DLD1 (cell line): Measurements from ENCODE around the gene EDDM3A.
"Not testable (repeated sequence)": the region's sequence is repeated elsewhere in the genome, so short reads cannot be mapped to it uniquely, and the experiment has no call there.

Experiments used
- in situ Hi-C: cut with HindIII; loops from 2 replicates; pipeline ENCODE4 v1.10.0; 2017; ENCODE audit warnings: low sequenced_read_pairs

EDDM3A gene

DNA sequence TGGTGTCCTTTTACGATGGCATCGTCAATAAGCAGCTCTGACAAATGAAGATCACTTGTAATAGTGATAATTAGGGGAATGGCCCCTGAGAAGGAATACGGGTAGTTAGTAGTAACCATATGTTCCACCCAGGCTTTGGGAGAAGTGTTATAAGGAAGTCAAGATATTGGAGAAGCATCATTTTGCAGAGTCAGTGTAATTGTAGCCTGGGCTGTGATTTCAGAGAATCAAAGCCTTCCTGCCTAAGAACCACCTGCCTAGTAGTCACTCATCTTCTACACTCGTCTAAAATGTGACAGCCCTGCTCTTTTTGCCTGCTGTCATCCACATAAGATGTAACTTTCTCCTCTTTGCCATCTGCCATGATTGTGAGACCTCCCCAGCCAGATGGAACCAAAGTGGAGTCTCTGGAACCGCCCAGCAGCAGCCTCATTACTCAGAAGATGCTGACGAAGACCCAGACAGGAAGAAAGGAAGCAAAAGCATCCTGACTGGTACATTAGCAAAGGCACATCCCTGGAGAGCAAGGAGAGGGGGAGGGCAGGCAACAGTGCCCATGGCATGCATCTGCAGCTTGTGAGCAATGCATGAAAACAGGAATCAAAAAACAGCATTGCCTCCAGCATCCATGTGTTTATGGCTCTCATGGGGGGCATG lies 12.6 kb upstream of the EDDM3A start:
- in situ Hi-C loops, result no loop called here

DNA sequence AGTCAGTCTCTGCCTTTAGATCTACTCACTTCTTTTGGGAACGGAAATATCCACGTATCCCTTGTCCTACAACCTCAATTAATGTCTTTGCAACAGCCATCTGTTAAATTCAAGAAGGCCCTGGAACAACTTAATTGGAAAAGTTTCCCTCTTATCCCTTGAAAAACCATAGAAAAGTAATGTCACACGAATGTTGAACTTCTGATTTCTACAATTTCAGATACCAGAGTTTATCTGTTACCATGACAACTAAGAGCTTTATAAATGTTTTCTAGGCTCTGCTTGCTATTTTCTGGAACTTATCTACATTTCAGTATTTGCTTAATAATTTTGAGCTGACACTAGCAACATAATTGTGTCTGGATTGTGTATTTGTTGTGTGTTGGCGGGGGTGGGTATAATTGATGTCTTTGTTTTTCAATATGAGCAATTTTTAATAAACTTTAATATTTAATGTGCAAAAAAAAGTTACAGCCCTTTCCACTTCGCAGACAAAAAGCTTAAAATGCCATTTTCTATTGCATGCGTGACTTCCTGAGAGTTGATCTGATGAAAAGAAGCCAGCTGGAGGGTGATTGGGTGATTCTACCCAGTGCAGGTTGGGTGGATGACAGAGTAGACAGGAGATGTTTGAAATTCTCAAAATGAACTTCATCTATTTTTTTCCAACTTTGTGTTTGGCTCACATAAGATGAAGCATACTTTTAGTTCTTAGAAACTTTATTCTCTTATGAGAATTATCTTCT lies 11.8 kb upstream of the EDDM3A start:
- in situ Hi-C loops, result no loop called here

DNA sequence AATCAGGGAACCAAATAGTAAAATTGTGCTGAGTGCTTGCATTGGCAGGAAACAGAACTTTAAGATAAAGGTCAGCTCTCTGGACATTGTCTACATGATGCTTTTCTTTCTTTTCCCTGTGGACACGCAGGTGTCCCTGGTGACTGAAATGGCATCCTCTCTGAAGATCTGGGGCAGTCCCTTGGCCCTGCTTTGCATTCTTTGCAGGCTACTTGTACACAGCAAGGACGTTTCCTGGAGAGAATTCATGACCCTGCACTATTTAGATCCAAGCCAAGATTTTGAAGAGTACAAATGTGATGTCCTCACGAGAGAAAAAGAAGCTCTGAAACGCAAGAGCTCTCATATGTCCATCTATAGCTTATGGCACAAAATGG lies 11.3 kb upstream of the EDDM3A start:
- in situ Hi-C loops, result no loop called here

DNA sequence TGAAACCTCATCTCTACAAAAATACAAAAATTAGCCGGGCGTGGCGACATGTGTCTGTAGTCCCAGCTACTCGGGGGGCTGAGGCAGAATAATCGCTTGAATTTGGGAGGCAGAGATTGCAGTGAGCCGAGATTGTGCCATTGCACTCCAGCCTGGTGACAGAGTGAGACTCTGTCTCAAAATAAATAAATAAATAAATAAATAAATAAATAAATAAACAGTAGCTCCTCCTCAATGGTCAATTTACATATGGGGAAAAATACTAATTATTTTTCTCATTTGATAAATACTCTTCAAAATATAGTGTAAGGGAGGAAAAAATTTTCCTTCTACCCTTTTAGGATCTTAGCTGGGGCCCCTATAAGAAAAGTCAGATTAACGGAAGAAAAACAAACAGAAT lies 7.4 kb upstream of the EDDM3A start:
- in situ Hi-C loops, result not testable (repeated sequence)

DNA sequence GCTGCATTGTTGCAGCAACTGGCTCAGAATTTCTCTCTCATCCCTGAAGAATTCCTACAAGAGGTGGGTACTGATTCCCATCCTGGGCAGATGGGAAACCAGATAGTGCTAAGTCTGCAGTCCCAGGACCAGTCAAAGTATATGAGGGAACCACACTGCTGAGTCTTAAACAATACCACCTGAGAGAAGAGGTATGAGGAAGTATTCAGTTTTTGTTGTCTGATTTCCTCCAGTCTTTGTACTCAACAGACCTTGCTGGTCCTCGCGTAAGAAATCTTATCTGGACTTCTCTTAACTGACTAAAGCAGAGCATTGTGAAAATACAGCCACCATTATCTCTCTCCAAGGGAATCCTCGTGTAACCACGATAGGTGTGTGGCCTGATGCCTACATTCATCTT lies 3.6 kb upstream of the EDDM3A start:
- in situ Hi-C loops, result no loop called here

DNA sequence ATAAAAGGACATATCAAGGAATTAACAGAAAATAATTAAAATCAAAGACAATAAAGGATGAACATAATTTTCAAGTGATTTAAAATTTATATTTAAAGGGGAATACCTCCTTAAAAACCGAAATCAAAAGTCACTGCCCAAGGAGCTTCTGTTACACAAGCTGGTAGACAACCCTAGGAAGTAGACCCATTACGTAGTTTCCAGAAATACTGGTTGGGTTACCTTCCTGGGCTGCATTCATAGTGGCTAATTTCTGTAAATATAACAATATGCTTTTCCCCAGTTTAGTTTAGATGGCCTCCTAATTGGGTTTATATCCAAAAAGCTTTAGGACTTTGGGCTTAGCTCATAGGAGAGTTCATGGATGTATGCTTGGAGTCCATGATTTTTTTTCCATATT lies 2.1 kb upstream of the EDDM3A start:
- in situ Hi-C loops, result no loop called here

DNA sequence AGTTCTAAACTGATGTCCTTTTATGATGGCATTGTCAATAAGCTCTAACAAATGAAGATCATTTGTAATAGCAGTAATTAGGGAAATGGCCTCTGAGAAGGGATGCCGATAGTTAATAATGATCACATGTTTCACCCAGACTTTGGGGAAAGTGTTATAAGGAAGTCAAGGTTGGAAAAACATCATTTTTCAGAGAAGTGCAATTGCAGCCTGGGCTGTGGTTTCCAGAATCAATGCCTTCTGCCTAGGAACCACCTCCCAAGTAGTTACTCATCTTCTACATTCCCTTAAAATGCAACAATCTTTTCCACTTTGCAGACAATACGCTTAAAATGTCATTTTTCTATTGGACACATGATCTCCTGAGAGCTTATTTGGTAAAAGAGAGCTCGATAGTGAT lies 879 bp downstream of the EDDM3A start:
- in situ Hi-C loops, result no loop called here

DNA sequence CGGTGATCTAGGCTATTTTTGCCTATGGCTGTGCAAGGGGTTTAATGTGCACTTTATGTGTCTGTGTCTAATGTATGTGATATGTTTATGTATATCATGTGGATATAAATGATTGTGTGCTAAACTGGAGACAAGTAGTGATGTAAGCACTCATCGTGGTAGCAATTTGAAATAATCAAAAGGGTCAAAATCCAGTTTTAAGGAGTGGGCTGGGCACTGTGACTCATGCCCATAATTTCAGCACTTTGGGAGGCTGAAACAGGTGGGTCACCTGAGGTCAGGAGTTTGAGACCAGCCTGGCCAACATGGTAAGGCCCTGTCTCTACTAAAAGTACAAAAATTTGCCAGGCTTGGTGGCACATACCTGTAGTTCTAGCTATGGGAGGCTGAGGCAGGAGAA lies 2.8 kb downstream of the EDDM3A start:
- in situ Hi-C loops, result no loop called here

DNA sequence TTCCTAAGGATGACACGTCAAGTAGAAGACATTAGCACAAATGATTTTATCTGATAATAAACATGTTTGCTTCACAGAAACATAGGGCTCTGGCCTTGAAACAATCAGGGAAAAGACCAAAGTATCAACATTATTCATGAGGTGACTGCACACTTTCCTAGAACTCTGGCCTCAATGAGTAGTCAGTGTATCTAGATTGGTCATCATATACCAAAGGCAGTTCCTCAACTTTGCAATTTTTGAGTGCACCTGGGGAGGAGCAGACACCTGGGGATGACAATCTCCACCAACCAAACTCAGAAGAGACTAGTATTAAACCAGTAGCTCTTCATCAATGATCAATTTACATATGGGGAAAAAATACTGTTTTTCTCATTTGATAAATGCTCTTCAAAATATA lies 4.5 kb downstream of the EDDM3A start:
- in situ Hi-C loops, result no loop called here

DNA sequence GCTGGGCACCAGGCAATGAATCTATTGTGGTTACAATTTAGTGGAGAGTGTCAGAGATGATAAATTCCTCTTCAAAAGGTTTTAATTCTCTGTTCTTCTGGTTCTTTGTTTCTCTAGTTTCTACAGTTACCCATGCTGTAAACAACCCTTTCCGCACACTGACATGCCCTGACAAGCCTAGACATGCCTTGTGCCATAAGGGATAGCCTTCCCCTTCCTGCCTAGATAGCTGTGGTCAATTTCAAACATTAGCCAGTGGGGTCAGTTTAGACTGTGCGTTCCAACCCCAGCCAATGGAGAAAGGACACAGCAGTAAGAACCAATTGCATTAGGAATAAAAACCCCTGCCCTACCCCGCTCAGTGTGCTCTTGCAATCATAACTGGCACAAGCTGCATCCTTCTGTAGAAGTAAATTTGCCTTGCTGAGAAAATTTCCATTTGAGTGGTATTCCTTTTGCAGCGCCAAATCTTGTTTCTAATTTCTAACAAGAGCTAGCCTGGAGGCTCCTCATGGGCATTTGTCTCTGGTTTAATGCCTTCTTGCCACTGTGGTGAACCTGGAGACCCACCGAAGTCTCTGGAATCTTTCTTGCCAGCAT lies 6.4 kb downstream of the EDDM3A start:
- in situ Hi-C loops, result no loop called here

DNA sequence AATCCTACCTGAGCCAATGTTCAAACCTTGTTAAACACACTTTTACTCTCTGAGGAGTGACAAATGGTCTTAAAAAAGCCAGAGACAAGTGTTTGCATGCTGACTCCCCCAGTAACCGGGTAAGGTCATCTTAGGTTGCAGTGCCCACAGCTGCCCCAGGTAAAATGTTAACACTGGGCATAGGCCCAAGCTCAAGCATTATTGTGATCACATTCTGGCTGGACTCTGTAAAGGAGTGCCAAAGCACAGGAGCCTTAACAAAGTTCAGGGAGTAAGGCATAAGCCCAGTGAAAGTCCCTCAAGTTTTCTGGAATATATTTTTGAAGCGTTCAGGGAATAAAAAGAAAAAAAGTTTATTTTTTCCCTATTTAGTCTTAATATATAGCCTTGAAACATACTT lies 8.6 kb downstream of the EDDM3A start:
- in situ Hi-C loops, result no loop called here

DNA sequence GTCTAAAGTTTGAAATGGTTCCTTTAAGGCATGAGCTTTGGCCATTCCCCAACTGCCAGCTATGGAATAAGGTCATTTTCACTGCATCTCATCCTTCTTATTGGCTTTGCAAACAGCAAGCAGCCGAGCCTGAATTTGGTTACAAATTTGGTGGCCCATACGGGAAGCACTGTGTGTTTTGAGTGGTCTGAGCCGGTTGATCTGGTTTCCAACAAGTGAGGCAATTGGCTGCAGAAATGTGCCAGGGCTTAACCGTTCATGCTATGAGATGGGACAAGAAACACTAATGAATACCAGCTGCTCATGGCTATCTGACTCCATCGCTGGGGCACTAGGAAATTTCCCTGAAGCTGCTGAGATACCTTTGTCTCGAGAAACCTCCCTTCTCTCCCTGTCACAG lies 9.3 kb downstream of the EDDM3A start:
- in situ Hi-C loops, result no loop called here

DNA sequence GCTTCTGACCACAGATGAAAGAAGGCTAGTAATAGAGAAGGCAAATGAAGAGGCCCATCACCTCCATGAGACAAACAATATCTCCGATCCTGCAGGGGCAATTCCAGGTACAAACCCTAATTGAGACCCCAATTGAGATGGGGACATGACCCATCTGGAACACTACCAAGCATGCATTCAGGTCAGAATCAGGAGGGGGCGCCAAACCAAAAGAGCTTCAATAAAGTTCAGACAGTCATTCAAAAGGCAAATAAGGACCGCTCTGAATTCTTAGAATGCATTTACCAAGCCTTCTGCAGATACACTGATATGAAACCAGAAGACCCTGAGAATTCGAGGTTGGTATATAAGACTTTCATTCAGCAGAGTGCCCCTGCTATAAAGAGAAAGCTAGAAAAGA lies 12.3 kb downstream of the EDDM3A start:
- in situ Hi-C loops, result no loop called here

DNA sequence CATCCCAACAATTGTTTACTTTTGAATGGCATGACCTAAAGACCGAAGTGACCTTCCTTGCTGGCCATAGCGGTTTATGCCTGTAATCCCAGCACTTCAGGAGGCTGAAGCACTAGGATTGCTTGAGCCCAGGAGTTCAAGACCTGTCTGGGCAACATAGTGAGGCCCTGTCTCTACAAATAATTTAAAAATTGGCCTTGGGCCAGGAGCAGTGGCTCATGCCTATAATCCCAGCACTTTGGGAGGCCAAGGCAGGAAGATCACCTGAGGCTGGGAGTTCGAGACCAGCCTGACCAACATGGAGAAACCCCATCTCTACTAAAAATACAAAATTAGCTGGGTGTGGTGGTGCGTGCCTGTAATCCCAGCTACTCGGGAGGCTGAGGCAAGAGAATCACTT lies 13.8 kb downstream of the EDDM3A start:
- in situ Hi-C loops, result not testable (repeated sequence)

DNA sequence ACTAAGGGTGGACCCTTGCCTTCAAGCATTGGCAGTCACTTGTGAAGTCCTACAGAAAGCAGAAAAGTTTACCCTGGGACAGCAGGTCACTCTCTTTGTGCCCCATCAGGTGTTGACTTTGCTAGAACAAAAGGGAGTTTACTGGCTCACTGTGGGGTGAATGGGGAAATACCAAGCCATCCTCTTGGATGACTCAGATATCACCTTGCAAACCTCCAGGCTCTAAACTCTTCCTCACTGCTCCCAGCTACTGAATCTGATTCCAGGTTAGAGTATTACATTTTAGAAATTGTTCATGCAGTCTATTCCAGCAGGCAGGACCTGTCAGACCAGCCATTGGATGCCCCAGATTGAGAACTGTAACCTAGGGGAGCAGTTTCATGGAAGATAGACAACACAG lies 15.3 kb downstream of the EDDM3A start:
- in situ Hi-C loops, result no loop called here

DNA sequence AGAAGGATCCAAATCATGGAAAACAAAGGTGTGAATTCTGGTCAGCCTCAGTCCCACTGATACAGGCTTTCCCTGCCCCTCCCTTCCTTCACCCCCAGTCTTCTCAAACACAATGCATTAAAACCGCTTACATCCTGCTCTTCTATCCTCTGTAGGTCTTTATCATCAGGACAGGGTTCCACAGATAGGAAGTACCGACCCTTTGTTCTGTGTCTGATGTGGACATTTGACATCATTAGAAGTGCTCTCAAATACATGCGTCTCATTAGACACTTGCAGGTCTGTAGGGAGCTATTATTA lies 22.9 kb downstream of the EDDM3A start:
- in situ Hi-C loops, result no loop called here

DNA sequence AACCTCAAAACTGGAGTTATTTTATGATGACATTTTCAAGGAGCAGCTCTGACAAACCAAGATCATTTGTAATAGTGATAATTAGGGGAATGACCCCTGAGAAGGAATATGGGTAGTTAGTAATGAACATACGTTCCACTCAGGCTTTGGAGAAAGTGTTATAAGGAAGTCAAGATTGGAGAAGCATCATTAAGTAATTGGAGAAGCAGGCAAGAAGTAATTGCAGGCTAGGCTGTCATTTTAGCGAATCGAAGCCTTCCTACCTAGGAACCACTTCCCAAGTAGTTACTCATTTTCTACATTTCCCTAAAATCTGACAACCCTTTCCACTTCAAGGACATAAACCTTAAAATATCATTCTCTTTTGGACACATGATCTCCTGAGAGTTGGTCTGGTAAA lies 23.7 kb downstream of the EDDM3A start:
- in situ Hi-C loops, result no loop called here

DNA sequence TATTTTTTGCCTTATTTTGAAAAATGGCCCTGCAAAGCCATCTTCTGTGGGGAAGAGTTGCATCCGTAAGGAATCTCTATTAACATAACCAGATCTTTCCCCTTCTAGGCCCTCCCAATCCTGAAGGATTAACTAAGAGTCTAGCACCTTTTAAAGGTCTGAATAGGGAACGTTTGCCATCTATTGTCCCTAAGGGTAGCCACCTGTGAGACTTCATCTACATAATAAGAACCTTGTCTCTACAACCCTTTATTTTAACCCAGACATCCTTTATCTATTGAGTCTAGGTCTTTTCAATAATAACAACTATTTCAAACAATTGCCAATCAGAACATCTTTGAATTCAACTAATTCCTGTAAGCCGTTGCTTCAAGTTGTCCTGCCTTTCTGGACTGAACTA lies 27.0 kb downstream of the EDDM3A start:
- in situ Hi-C loops, result no loop called here

DNA sequence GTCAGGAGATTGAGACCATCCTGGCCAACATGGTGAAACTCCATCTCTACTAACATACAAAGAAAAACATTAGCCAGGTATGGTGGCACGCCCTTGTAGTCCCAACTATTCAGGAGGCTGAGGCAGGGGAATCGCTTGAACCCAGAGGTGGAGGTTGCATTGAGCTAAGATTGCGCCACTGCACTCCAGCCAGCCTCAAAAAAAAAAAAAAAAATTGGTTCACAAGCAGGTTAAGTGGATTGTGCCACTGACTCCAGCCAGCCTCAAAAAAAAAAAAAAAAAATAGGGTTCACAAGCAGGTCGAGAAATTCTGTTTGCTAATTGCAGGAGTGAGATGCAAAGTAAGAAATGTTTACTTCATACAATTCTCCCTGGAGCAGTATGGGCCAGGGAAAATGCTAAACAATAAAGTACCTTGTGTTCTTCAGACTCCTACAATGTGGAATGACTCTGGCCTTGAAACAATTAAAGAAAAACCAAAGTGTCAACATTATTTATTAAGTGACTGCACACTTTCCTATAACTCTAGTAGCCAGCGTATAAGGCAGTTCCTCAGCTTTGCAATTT lies 28.7 kb downstream of the EDDM3A start:
- in situ Hi-C loops, result no loop called here

DNA sequence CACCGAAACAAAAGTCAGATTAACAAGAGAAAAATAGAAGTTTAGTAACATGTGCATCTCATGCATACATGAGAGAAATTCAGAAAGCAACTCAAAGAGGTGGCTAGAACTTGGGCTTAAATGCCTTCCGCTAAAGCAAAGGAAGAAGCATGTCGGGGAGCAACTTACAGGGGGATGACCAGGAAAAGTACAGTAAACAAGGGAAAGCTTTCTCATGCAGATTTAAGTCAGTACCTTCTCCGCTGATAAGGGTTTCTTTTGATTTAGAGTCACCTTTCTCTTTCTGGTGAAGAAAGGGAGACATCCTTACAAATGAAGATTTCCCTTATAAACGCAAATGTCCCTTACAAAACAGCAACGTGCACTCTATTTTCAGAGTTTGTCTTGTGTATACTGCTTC lies 29.4 kb downstream of the EDDM3A start:
- in situ Hi-C loops, result no loop called here

DNA sequence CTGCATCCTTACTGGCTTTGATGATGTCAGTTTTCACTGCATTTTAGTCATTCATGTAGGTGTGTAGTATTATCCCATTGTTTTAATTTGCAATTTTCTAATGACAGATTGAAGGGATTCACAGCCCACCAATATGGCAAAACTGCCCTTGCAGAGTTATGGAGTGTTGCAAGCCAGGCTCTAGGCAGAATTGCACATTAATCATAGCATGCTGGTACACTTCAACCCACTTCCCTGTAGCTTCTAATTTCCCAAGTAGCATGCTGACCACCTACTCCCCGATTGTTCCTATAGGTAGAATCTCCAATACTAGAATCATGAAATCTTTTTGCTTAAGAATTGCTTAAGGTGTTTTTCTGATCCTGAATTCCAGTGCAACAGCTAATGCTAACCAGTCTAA lies 30.2 kb downstream of the EDDM3A start:
- in situ Hi-C loops, result no loop called here

DNA sequence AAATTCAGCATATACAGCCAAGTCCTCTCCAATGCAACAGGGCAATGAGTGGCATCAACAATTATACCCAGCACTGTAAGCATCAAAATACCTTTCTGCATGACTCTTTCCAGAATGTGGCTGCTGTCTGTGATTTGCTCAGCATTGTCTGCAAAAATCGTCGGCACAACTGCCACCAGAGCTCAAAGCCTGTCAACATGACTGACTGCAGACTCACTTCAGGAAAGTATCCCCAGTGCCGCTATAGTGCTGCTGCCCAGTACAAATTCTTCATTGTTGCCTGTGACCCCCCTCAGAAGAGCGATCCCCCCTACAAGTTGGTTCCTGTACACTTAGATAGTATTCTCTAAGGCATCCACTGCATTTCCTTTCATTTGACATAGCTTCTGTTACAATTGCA lies 36.1 kb downstream of the EDDM3A start:
- in situ Hi-C loops, result no loop called here
